Pons (tissue), 1 donor: ENCODE data around the gene FAM98A.

Source experiments
- DNase-seq: peaks from one replicate; pipeline ENCODE4 v3.0.0-alpha.2; 2016; ENCODE audit warnings: low spot score

Gene FAM98A

GRCh38 chr2:33597026-33597425 is 2.1 kb downstream of the FAM98A start:
- no peak for DNase-seq

- peak; percentile 72 for DNase-seq
Observed at GRCh38 chr2:33595385-33595784, 3.7 kb downstream of the FAM98A start.

- DNase-seq = no peak
Observed at GRCh38 chr2:33589444-33589843, 9.7 kb downstream of the FAM98A start.

GRCh38 chr2:33588232-33588631 is 10.9 kb downstream of the FAM98A start:
- DNase-seq = no peak

- no peak for DNase-seq
Observed at GRCh38 chr2:33586766-33587165, 12.3 kb downstream of the FAM98A start.

GRCh38 chr2:33583194-33583938 is 15.7 kb downstream of the FAM98A start:
- DNase-seq = peak; percentile 88

- no peak for DNase-seq
Observed at GRCh38 chr2:33581872-33582271, 17.2 kb downstream of the FAM98A start.

GRCh38 chr2:33579227-33579626 is 19.9 kb downstream of the FAM98A start:
- no peak for DNase-seq

GRCh38 chr2:33577668-33578067 is 21.4 kb downstream of the FAM98A start:
- peak; percentile 51 for DNase-seq

- DNase-seq = peak; percentile 91
Observed at GRCh38 chr2:33577084-33577483, 22.0 kb downstream of the FAM98A start.

- no peak for DNase-seq
Observed at GRCh38 chr2:33573657-33574056, 25.4 kb downstream of the FAM98A start.

- DNase-seq = no peak
Observed at GRCh38 chr2:33570681-33571080, 28.4 kb downstream of the FAM98A start.

- DNase-seq = no peak
Observed at GRCh38 chr2:33561872-33562271, 37.2 kb downstream of the FAM98A start.

GRCh38 chr2:33560017-33560416 is 39.1 kb downstream of the FAM98A start:
- DNase-seq = no peak

- no peak for DNase-seq
Observed at GRCh38 chr2:33559328-33559727, 39.8 kb downstream of the FAM98A start.

- DNase-seq = no peak
Observed at GRCh38 chr2:33555681-33556080, 43.4 kb downstream of the FAM98A start.

- no peak for DNase-seq
Observed at GRCh38 chr2:33552758-33553461, 46.2 kb downstream of the FAM98A start.

GRCh38 chr2:33550206-33550605 is 48.9 kb downstream of the FAM98A start:
- DNase-seq = no peak

- no peak for DNase-seq
Observed at GRCh38 chr2:33541243-33541642, 57.9 kb downstream of the FAM98A start.

- DNase-seq = no peak
Observed at GRCh38 chr2:33535421-33535820, 63.7 kb downstream of the FAM98A start.
